HepG2 (cell line): Measurements from ENCODE around the gene SLC25A23. TPM values are rescaled to one million over a fixed set of nuclear protein-coding genes. Genes with fewer than 3 reads are reported as not detected.

Experiments used
- ATAC-seq: fragments of 200-7000 bp; cut with Tn5 transposase; 3 replicates; pipeline ENCODE4 v1.9.1; 2020; ENCODE audit warnings: mild to moderate bottlenecking, moderate library complexity
- BruUV-seq: library from RNA; stranded (reverse); fragments of 400-500 nt; replicated peaks from 2 replicates; lab custom pipeline; 2021; lab: Mats Ljungman, UMichigan
- CTCF ChIA-PET: fragments of 300-600 bp; formaldehyde crosslinking; extraction: SDS; loops from one replicate; lab custom pipeline; 2021; ENCODE audit warnings: low total read pairs, inconsistent platforms, low intra/inter-chr PET ratio; lab: Yijun Ruan, JAX
- POLR2A ChIA-PET: fragments of 350-600 bp; sonication (Branson Sonifier 250); formaldehyde crosslinking; loops from one replicate; lab custom pipeline; 2020; ENCODE audit warnings: antibody characterized with exemption, inconsistent platforms; lab: Yijun Ruan, JAX
- DNase-seq: peaks from one replicate; pipeline ENCODE4 v3.0.0-alpha.2; 2015; ENCODE audit warnings: low spot score
- FAIRE-seq: peaks from 3 replicates; lab custom pipeline; 2011; peaks lifted over from hg19 to GRCh38; lab: Jason Lieb, UNC
- H2AFZ ChIP-seq: one replicate; pipeline ENCODE4 v1.6.1; 2011; ENCODE audit warnings: low read length, inconsistent platforms
- H3K27ac ChIP-seq: fragments of 300-600 bp; 3 replicates; pipeline ENCODE4 v1.8.0; 2011; ENCODE audit warnings: mixed run types, mild to moderate bottlenecking, mixed read lengths, low read length, inconsistent platforms; ENCODE audit not compliant: insufficient read depth; ENCODE audit errors: extremely low read length
- H3K27me3 ChIP-seq, 2 experiments: fragments of 200-600 bp in 1 of 2; 2 replicates in 1 of 2; 3 replicates in 1 of 2; pipeline versions ENCODE4 v1.6.0 to v1.8.0; 2011; ENCODE audit warnings: low read length in 2 of 2, mild to moderate bottlenecking in 2 of 2, moderate library complexity in 2 of 2, inconsistent platforms in 1 of 2; ENCODE audit not compliant: insufficient read depth in 2 of 2, control insufficient read depth in 1 of 2
- H3K36me3 ChIP-seq, 2 experiments: fragments of 200-600 bp in 1 of 2; replicated peaks in 1 of 2; 2 replicates in 1 of 2; 3 replicates in 1 of 2; pipeline versions ENCODE4 v1.5.1 to v1.8.0; 2011; ENCODE audit warnings: low read length in 2 of 2, inconsistent platforms in 1 of 2; ENCODE audit not compliant: insufficient read depth in 2 of 2, control insufficient read depth in 1 of 2
- H3K4me1 ChIP-seq: 2 replicates; pipeline ENCODE4 v1.5.1; 2012; ENCODE audit warnings: low read length, inconsistent platforms; ENCODE audit not compliant: insufficient read depth
- H3K4me2 ChIP-seq: 2 replicates; pipeline ENCODE4 v1.6.0; 2011; ENCODE audit warnings: low read depth, low read length, inconsistent platforms
- H3K4me3 ChIP-seq, 3 experiments: fragments of 200-600 bp in 1 of 3; sonication (generic), shearing (Covaris generic) in 1 of 3; replicated peaks in 1 of 3; 2 replicates each; pipeline ENCODE4 v1.5.1; 2011 to 2016; ENCODE audit warnings: low read length in 3 of 3, inconsistent platforms in 2 of 3, low read depth in 2 of 3, mild to moderate bottlenecking in 2 of 3, control low read depth in 1 of 3, mixed read lengths in 1 of 3; ENCODE audit not compliant: insufficient read depth in 1 of 3
- H3K79me2 ChIP-seq: one replicate; pipeline ENCODE4 v1.6.1; 2011; ENCODE audit warnings: low read length, inconsistent platforms; ENCODE audit not compliant: insufficient read depth
- H3K9ac ChIP-seq: 2 replicates; pipeline ENCODE4 v1.6.0; 2011; ENCODE audit warnings: mild to moderate bottlenecking, low read depth, low read length, inconsistent platforms; ENCODE audit not compliant: insufficient read depth
- H3K9me3 ChIP-seq: 2 replicates; pipeline ENCODE4 v1.5.1; 2012; ENCODE audit warnings: mild to moderate bottlenecking, low read length
- H4K20me1 ChIP-seq: 2 replicates; pipeline ENCODE4 v1.6.0; 2011; ENCODE audit warnings: inconsistent platforms, mild to moderate bottlenecking, low read length, moderate library complexity; ENCODE audit not compliant: insufficient read depth
- ETV6 ChIP-seq: sonication (generic); formaldehyde crosslinking; conservative IDR thresholded peaks from 2 replicates; pipeline ENCODE4 v1.4.0; 2020; ENCODE audit warnings: missing genetic modification reagents
- FOXK2 ChIP-seq: fragments of 450-650 bp; IDR thresholded peaks from 2 replicates; pipeline ENCODE4 v1.6.1; 2016
- KDM1A ChIP-seq: IDR thresholded peaks from 2 replicates; pipeline ENCODE4 v1.6.1; 2016; ENCODE audit warnings: missing compliant biosample characterization
- SIN3A ChIP-seq: IDR thresholded peaks from 2 replicates; pipeline ENCODE4 v1.6.1; 2011; ENCODE audit warnings: low read depth, mild to moderate bottlenecking, control low read depth, low read length, borderline replicate concordance
- TBP ChIP-seq: sonication (generic); formaldehyde crosslinking; IDR thresholded peaks from 2 replicates; pipeline ENCODE4 v1.5.0; 2020; ENCODE audit warnings: missing genetic modification reagents
- ZMYM4 ChIP-seq: sonication (generic); formaldehyde crosslinking; IDR thresholded peaks from 2 replicates; pipeline ENCODE4 v1.8.1; 2023; ENCODE audit warnings: mild to moderate bottlenecking, missing genetic modification reagents
- ZNF138 ChIP-seq: sonication (generic); formaldehyde crosslinking; IDR thresholded peaks from 2 replicates; pipeline ENCODE4 v1.5.0; 2020; ENCODE audit warnings: mild to moderate bottlenecking, low read depth, missing genetic modification reagents
- ZNF260 ChIP-seq: sonication (generic); formaldehyde crosslinking; IDR thresholded peaks from 2 replicates; pipeline ENCODE4 v1.4.0; 2020; ENCODE audit warnings: missing genetic modification reagents, low read depth, mild to moderate bottlenecking, borderline replicate concordance
- ZNF33B ChIP-seq: sonication (generic); formaldehyde crosslinking; IDR thresholded peaks from 2 replicates; pipeline ENCODE4 v1.5.1; 2020; ENCODE audit warnings: mild to moderate bottlenecking, missing genetic modification reagents
- ZNF543 ChIP-seq: sonication (generic); formaldehyde crosslinking; IDR thresholded peaks from 2 replicates; pipeline ENCODE4 v1.4.0; 2020; ENCODE audit warnings: mild to moderate bottlenecking, missing genetic modification reagents
- ZNF549 ChIP-seq: sonication (generic); formaldehyde crosslinking; IDR thresholded peaks from 2 replicates; pipeline ENCODE4 v1.5.0; 2020; ENCODE audit warnings: missing genetic modification reagents
- ZNF75D ChIP-seq: sonication (generic); formaldehyde crosslinking; IDR thresholded peaks from 2 replicates; pipeline ENCODE4 v1.8.1; 2023; ENCODE audit warnings: missing genetic modification reagents, mild to moderate bottlenecking, borderline replicate concordance
- ZNF83 ChIP-seq: sonication (generic); formaldehyde crosslinking; IDR thresholded peaks from 2 replicates; pipeline ENCODE4 v1.4.0; 2020; ENCODE audit warnings: missing genetic modification reagents, mild to moderate bottlenecking, borderline replicate concordance
- WGBS: methylation state at CpG from one replicate; pipeline ENCODE4 v1.1.6; 2017; ENCODE audit warnings: low lambda C conversion rate; 5-methylcytosine and 5-hydroxymethylcytosine counted together
- in situ Hi-C: cut with HindIII; loops from 2 replicates; pipeline ENCODE4 v1.10.0; 2017; ENCODE audit warnings: low pct_unique_long_range_greater_than_20kb; ENCODE audit not compliant: extremely low pct_ligation_motif_present
- intact Hi-C: fragments of 100-400 bp; cut with micrococcal nuclease; formaldehyde crosslinking; loops from one replicate; pipeline ENCODE4 v1.10.0; 2022; ENCODE audit not compliant: unreplicated experiment
- polyA plus RNA-seq, 8 experiments: library from polyadenylated mRNA; depleted of rRNA in 3 of 8; stranded (reverse) in 7 of 8; unstranded in 1 of 8; fragments of >200 nt; fragmentation: Illumina TruSeq in 4 of 8; extraction: Trizol in 4 of 8; gene quantifications; 2 replicates each; pipeline versions ENCODE4 v1.2.1 to v1.2.3, GENCODE V29; 2011 to 2016; ENCODE audit warnings: low read depth in 4 of 8, missing spikeins in 1 of 8, mixed read lengths in 1 of 8; ENCODE audit not compliant: insufficient read depth in 1 of 8
- total RNA-seq, 5 experiments: library from RNA; depleted of rRNA; stranded (reverse); fragments of >200 nt; fragmentation: Illumina TruSeq; extraction: Trizol; gene quantifications; 2 replicates each; pipeline ENCODE4 v1.2.3, GENCODE V29; 2016; ENCODE audit warnings: low read depth in 1 of 5
- TF ChIP-seq, protein P1 (sequence below): IDR thresholded peaks from 2 replicates; pipeline ENCODE4 v1.6.1; 2016; ENCODE audit warnings: missing compliant biosample characterization, missing genetic modification reagents, borderline replicate concordance
- TF ChIP-seq, protein P2 (sequence below): sonication (generic); IDR thresholded peaks from 2 replicates; pipeline ENCODE4 v1.6.1; 2016; ENCODE audit warnings: low read depth, borderline replicate concordance

SLC25A23 gene
- total and polyA plus RNA-seq, 2 of the 13 experiments (the other 11 are each of a cell fraction or from before 2014, with no cell fraction given), result 12.4 to 15.2 TPM

DNA sequence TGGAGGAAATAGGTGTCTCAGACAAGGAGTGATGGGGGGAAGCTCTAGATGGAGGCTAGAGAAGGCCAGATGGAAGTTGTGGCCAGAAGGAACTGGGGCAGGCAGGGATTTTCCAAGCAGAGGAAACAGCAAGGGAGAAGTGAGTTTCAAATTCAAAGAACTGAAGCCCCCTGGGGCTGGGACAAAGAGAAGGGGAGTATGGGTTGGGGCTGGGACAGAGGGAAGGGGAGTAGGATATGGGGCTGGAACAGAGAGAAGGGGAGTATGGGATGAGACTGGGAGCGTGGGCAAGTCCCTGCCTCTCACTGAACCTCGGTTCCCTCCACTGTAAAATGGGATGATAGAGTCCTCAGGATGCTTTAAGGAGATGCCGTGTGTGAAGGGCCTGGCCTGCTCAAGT is 64.8 kb downstream of the SLC25A23 start:
- H4K20me1 ChIP-seq, result no peaks in the 10 kb centered on the region
- no peak overlapping the region for H3K27ac ChIP-seq
- ATAC-seq (no peak), FAIRE-seq (no peak), DNase-seq (no peak)
- intact Hi-C loops, result no loop called here
- peaks cover 24% of the 10 kb centered on the region for H3K4me1 ChIP-seq
- H2AFZ ChIP-seq, result no peak overlapping the region
- no peak overlapping the region for H3K9ac ChIP-seq
- H3K9me3 ChIP-seq, result no peaks in the 10 kb centered on the region
- peaks cover 1 to 6% of the 10 kb centered on the region in 2 experiments; a peak in 2 of 5 replicates for H3K36me3 ChIP-seq
- H3K4me3 ChIP-seq, result no peak overlapping the region
- CTCF ChIA-PET, result no interaction called here
- POLR2A ChIA-PET, result interaction anchor here (5.5 kb wide), 1 partner anchor 22 kb away, joined by 45 read pairs; the partner anchor contains the start of gene ALKBH7
- TF ChIP-seq ZNF33B (CRISPR knock-in tag) (no peak), KDM1A (CRISPR knock-in tag) (no peak), SIN3A (no peak), ETV6 (CRISPR knock-in tag) (no peak), ZNF549 (CRISPR knock-in tag) (no peak), ZNF138 (CRISPR knock-in tag) (no peak), FOXK2 (no peak), ZNF75D (no peak), TBP (CRISPR knock-in tag) (no peak), ZNF83 (CRISPR knock-in tag) (no peak), ZMYM4 (CRISPR knock-in tag) (no peak), ZNF260 (CRISPR knock-in tag) (no peak), ZNF543 (no peak)
- TF ChIP-seq, protein P1, sequence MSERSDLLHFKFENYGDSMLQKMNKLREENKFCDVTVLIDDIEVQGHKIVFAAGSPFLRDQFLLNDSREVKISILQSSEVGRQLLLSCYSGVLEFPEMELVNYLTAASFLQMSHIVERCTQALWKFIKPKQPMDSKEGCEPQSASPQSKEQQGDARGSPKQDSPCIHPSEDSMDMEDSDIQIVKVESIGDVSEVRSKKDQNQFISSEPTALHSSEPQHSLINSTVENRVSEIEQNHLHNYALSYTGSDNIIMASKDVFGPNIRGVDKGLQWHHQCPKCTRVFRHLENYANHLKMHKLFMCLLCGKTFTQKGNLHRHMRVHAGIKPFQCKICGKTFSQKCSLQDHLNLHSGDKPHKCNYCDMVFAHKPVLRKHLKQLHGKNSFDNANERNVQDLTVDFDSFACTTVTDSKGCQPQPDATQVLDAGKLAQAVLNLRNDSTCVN (CRISPR knock-in tag), result no peak
- TF ChIP-seq, protein P2, sequence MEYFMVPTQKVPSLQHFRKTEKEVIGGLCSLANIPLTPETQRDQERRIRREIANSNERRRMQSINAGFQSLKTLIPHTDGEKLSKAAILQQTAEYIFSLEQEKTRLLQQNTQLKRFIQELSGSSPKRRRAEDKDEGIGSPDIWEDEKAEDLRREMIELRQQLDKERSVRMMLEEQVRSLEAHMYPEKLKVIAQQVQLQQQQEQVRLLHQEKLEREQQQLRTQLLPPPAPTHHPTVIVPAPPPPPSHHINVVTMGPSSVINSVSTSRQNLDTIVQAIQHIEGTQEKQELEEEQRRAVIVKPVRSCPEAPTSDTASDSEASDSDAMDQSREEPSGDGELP, result no peak
- TF ChIP-seq, all 625 proteins: peak for 0
- WGBS, result 86% methylated on average over 3 of the region's 3 CpGs
- no TSS peak for BruUV-seq
- Histone ChIP-seq H3K27me3 (no peaks in the 10 kb centered on the region; a peak in 1 of 5 replicates), H3K4me2 (no peak overlapping the region), H3K79me2 (peaks cover 18% of the 10 kb centered on the region)
- in situ Hi-C loops, result no loop called here
